Neuronal stem cell (in vitro differentiated cells): Measurements from ENCODE around the gene COA8.

Experiments
- DNase-seq: peaks from one replicate; pipeline ENCODE4 v3.0.0-alpha.2; 2013; ENCODE audit warnings: low spot score
- H2AFZ ChIP-seq: one replicate; pipeline ENCODE4 v1.6.1; 2013; ENCODE audit warnings: mild to moderate bottlenecking, low read length, inconsistent platforms
- H2AK5ac ChIP-seq: 2 replicates; pipeline ENCODE4 v1.6.1; 2013; ENCODE audit warnings: low read depth, mild to moderate bottlenecking, inconsistent platforms, low read length, moderate library complexity, mixed read lengths
- H2BK120ac ChIP-seq: 2 replicates; pipeline ENCODE4 v1.6.1; 2013; ENCODE audit warnings: low read depth, mild to moderate bottlenecking, inconsistent platforms, low read length, moderate library complexity, mixed read lengths
- H2BK12ac ChIP-seq: one replicate; pipeline ENCODE4 v1.6.1; 2013; ENCODE audit warnings: low read length, inconsistent platforms
- H2BK15ac ChIP-seq: 2 replicates; pipeline ENCODE4 v1.6.1; 2013; ENCODE audit warnings: mild to moderate bottlenecking, low read length, inconsistent platforms, mixed read lengths
- H2BK5ac ChIP-seq: one replicate; pipeline ENCODE4 v1.6.1; 2013; ENCODE audit warnings: inconsistent platforms, mild to moderate bottlenecking, low read length, moderate library complexity
- H3K14ac ChIP-seq: one replicate; pipeline ENCODE4 v1.6.1; 2013; ENCODE audit warnings: low read length, inconsistent platforms
- H3K18ac ChIP-seq: 2 replicates; pipeline ENCODE4 v1.6.1; 2013; ENCODE audit warnings: low read length, inconsistent platforms
- H3K23ac ChIP-seq: 2 replicates; pipeline ENCODE4 v1.6.1; 2013; ENCODE audit warnings: low read depth, mild to moderate bottlenecking, mixed read lengths, low read length, inconsistent platforms; ENCODE audit not compliant: poor library complexity
- H3K27ac ChIP-seq: replicated peaks from 3 replicates; pipeline ENCODE4 v1.5.1; 2013; ENCODE audit warnings: low read length, inconsistent platforms
- H3K27me3 ChIP-seq, 3 experiments: 2 replicates each; pipeline ENCODE4 v1.6.1; 2013; ENCODE audit warnings: low read length in 3 of 3, mild to moderate bottlenecking in 2 of 3, inconsistent platforms in 1 of 3, low read depth in 1 of 3, mixed read lengths in 1 of 3, moderate library complexity in 1 of 3; ENCODE audit not compliant: control insufficient read depth in 3 of 3, insufficient read depth in 3 of 3
- H3K36me3 ChIP-seq, 2 donors: replicated peaks in 1 of 2; 2 replicates each; pipeline ENCODE4 v1.6.1; 2013; ENCODE audit warnings: low read length in 2 of 2; ENCODE audit not compliant: control insufficient read depth in 2 of 2, insufficient read depth in 2 of 2
- H3K4ac ChIP-seq: 2 replicates; pipeline ENCODE4 v1.6.1; 2013; ENCODE audit warnings: inconsistent platforms, mild to moderate bottlenecking, low read length, moderate library complexity
- H3K4me1 ChIP-seq, 2 donors: 1 replicate in 1 of 2; 2 replicates in 1 of 2; pipeline ENCODE4 v1.6.1; 2013; ENCODE audit warnings: low read length in 2 of 2, low read depth in 1 of 2; ENCODE audit not compliant: control insufficient read depth in 2 of 2, insufficient read depth in 1 of 2
- H3K4me2 ChIP-seq: one replicate; pipeline ENCODE4 v1.6.1; 2013; ENCODE audit warnings: mild to moderate bottlenecking, low read length, inconsistent platforms; ENCODE audit not compliant: insufficient read depth, poor library complexity, severe bottlenecking
- H3K4me3 ChIP-seq, 2 donors: 2 replicates each; pipeline ENCODE4 v1.5.1; 2013; ENCODE audit warnings: low read length in 2 of 2, mild to moderate bottlenecking in 2 of 2, inconsistent platforms in 1 of 2, moderate library complexity in 1 of 2
- H3K79me1 ChIP-seq: one replicate; pipeline ENCODE4 v1.6.1; 2013; ENCODE audit warnings: low read depth, mild to moderate bottlenecking, inconsistent platforms, low read length, moderate library complexity
- H3K9ac ChIP-seq: one replicate; pipeline ENCODE4 v1.6.1; 2013; ENCODE audit warnings: mild to moderate bottlenecking, low read depth, low read length, inconsistent platforms; ENCODE audit not compliant: poor library complexity
- H3K9me3 ChIP-seq, 2 donors: replicated peaks in 1 of 2; 2 replicates each; pipeline versions ENCODE3 to v1.6.1; 2013; ENCODE audit warnings: low read length in 2 of 2, mild to moderate bottlenecking in 2 of 2, inconsistent platforms in 1 of 2, low read depth in 1 of 2, mixed read lengths in 1 of 2, moderate library complexity in 1 of 2; ENCODE audit not compliant: control insufficient read depth in 2 of 2, insufficient read depth in 1 of 2
- H4K8ac ChIP-seq: one replicate; pipeline ENCODE4 v1.6.1; 2013; ENCODE audit warnings: low read depth, mild to moderate bottlenecking, inconsistent platforms, low read length, moderate library complexity
- H4K91ac ChIP-seq: one replicate; pipeline ENCODE4 v1.6.1; 2013; ENCODE audit warnings: low read length, low read depth, mild to moderate bottlenecking, inconsistent platforms; ENCODE audit not compliant: poor library complexity
- WGBS, 2 donors: extraction: QIAGEN DNeasy Blood & Tissue Kit; methylation state at CpG; one replicate each; pipeline ENCODE4 v1.1.7; 2013; ENCODE audit warnings: missing lambda C conversion rate in 2 of 2, mixed read lengths in 1 of 2; ENCODE audit not compliant: insufficient read length in 2 of 2, insufficient replicate concordance in 1 of 2; ENCODE audit errors: extremely low coverage in 2 of 2; 5-methylcytosine and 5-hydroxymethylcytosine counted together

COA8 gene

GRCh38 chr14:103530831-103531230, 31.9 kb upstream of the COA8 start:
- H3K23ac ChIP-seq = no peak overlapping the region
- no peak overlapping the region for H2BK5ac ChIP-seq
- H2BK120ac ChIP-seq = no peak overlapping the region
- H3K27ac ChIP-seq = no peak overlapping the region
- no peak overlapping the region for H2BK15ac ChIP-seq
- no peak overlapping the region for H3K14ac ChIP-seq
- H2BK12ac ChIP-seq = no peak overlapping the region
- H4K8ac ChIP-seq = no peak overlapping the region
- no peak overlapping the region for H3K18ac ChIP-seq
- no peak overlapping the region for H2AK5ac ChIP-seq
- no peak overlapping the region for H2AFZ ChIP-seq
- no peak overlapping the region for H3K4ac ChIP-seq
- peaks cover 14% of the 10 kb centered on the region for H3K79me1 ChIP-seq
- peaks cover 0 to 23% of the 10 kb centered on the region in 2 donors for H3K36me3 ChIP-seq
- peaks cover 13 to 28% of the 10 kb centered on the region in 2 donors for H3K4me1 ChIP-seq
- DNase-seq = no peak
- no peaks in the 10 kb centered on the region for H3K27me3 ChIP-seq
- WGBS, 2 donors = no CpG with 5 or more reads among the region's 11 CpGs
- no peak overlapping the region for H3K9ac ChIP-seq
- H3K4me3 ChIP-seq = peak overlapping the region in 1 of 2 donors; percentile 98
- H3K9me3 ChIP-seq = peaks cover 0 to 1% of the 10 kb centered on the region in 2 donors
- no peak overlapping the region for H3K4me2 ChIP-seq
- no peak overlapping the region for H4K91ac ChIP-seq

GRCh38 chr14:103531421-103532215, 31.1 kb upstream of the COA8 start:
- Histone ChIP-seq H2BK5ac (no peak overlapping the region), H3K4me3 (no peak overlapping the region), H3K18ac (no peak overlapping the region), H3K27ac (no peak overlapping the region), H3K9me3 (peaks cover 0 to 1% of the 10 kb centered on the region in 2 donors), H2AK5ac (no peak overlapping the region), H3K23ac (no peak overlapping the region), H3K27me3 (no peaks in the 10 kb centered on the region), H2AFZ (no peak overlapping the region), H4K91ac (no peak overlapping the region), H3K79me1 (peaks cover 14% of the 10 kb centered on the region), H3K14ac (no peak overlapping the region), H3K4me2 (no peak overlapping the region), H2BK15ac (no peak overlapping the region), H3K9ac (no peak overlapping the region), H3K4me1 (peaks cover 13 to 28% of the 10 kb centered on the region in 2 donors), H4K8ac (no peak overlapping the region), H2BK12ac (no peak overlapping the region), H3K36me3 (peaks cover 2 to 23% of the 10 kb centered on the region in 2 donors), H2BK120ac (no peak overlapping the region), H3K4ac (no peak overlapping the region)
- DNase-seq = no peak
- WGBS, 2 donors = no CpG with 5 or more reads among the region's 15 CpGs

- Histone ChIP-seq H2AK5ac (peak overlapping the region; percentile 28), H3K4me3 (no peak overlapping the region), H3K27me3 (no peaks in the 10 kb centered on the region), H4K91ac (no peak overlapping the region), H2BK5ac (peak overlapping the region; percentile 39), H4K8ac (no peak overlapping the region), H3K14ac (no peak overlapping the region), H2AFZ (no peak overlapping the region), H3K23ac (no peak overlapping the region), H3K9me3 (peaks cover 0 to 1% of the 10 kb centered on the region in 2 donors), H3K9ac (no peak overlapping the region), H3K79me1 (peaks cover 14% of the 10 kb centered on the region), H2BK120ac (no peak overlapping the region), H3K36me3 (peaks cover 4 to 23% of the 10 kb centered on the region in 2 donors), H3K4ac (no peak overlapping the region), H2BK15ac (no peak overlapping the region), H3K4me2 (no peak overlapping the region), H3K18ac (no peak overlapping the region), H2BK12ac (no peak overlapping the region), H3K4me1 (peaks cover 13 to 28% of the 10 kb centered on the region in 2 donors), H3K27ac (no peak overlapping the region)
- no CpG with 5 or more reads among the region's 32 CpGs for WGBS, 2 donors
- DNase-seq = no peak
Observed at GRCh38 chr14:103532216-103533136, 30.3 kb upstream of the COA8 start.
